HG03097 (cell line): ENCODE results near the gene FYN.

ENCODE experiments used
- ATAC-seq: cut with Tn5 transposase; IDR thresholded peaks from one replicate; pipeline ENCODE4 v1.9.1; 2021; ENCODE audit not compliant: unreplicated experiment, low FRiP score

FYN gene

GRCh38 chr6:111857674-111858337, 15.4 kb downstream of the FYN start:
- no peak for ATAC-seq

- no peak for ATAC-seq
Measured at GRCh38 chr6:111855753-111856152, 17.5 kb downstream of the FYN start.

GRCh38 chr6:111854683-111855082, 18.6 kb downstream of the FYN start:
- no peak for ATAC-seq

GRCh38 chr6:111852725-111853124, 20.5 kb downstream of the FYN start:
- no peak for ATAC-seq

- ATAC-seq = no peak
Measured at GRCh38 chr6:111850295-111850937, 22.8 kb downstream of the FYN start.

- ATAC-seq = no peak
Measured at GRCh38 chr6:111849298-111849697, 24.0 kb downstream of the FYN start.

- ATAC-seq = no peak
Measured at GRCh38 chr6:111848262-111848812, 24.9 kb downstream of the FYN start.

- ATAC-seq = no peak
Measured at GRCh38 chr6:111846492-111847409, 26.5 kb downstream of the FYN start.

GRCh38 chr6:111846066-111846465, 27.2 kb downstream of the FYN start:
- no peak for ATAC-seq

GRCh38 chr6:111845441-111845871, 27.8 kb downstream of the FYN start:
- ATAC-seq = no peak

- no peak for ATAC-seq
Measured at GRCh38 chr6:111844921-111845320, 28.3 kb downstream of the FYN start.

GRCh38 chr6:111844376-111844775, 28.9 kb downstream of the FYN start:
- ATAC-seq = no peak

- ATAC-seq = no peak
Measured at GRCh38 chr6:111843347-111844147, 29.7 kb downstream of the FYN start.

- no peak for ATAC-seq
Measured at GRCh38 chr6:111842891-111843290, 30.4 kb downstream of the FYN start.

- ATAC-seq = no peak
Measured at GRCh38 chr6:111842271-111842822, 30.9 kb downstream of the FYN start.

- no peak for ATAC-seq
Measured at GRCh38 chr6:111841822-111842221, 31.4 kb downstream of the FYN start.

- no peak for ATAC-seq
Measured at GRCh38 chr6:111840803-111841202, 32.4 kb downstream of the FYN start.

- ATAC-seq = peak; percentile 29
Measured at GRCh38 chr6:111838749-111839484, 34.3 kb downstream of the FYN start.
